DND-41 (cell line): ENCODE data around the gene CREB3L1.

Experiments used
- ATAC-seq: fragments of 200-7000 bp; cut with Tn5 transposase; 3 replicates; pipeline ENCODE4 v1.9.1; 2021; ENCODE audit warnings: low read depth; ENCODE audit not compliant: insufficient read depth
- DNase-seq: peaks from one replicate; pipeline ENCODE4 v3.0.0-alpha.2; 2020
- H2AFZ ChIP-seq: 2 replicates; pipeline ENCODE4 v1.6.0; 2012; ENCODE audit warnings: low read depth, low read length
- H3K27ac ChIP-seq: 2 replicates; pipeline ENCODE4 v1.5.1; 2012; ENCODE audit warnings: low read length, inconsistent platforms
- H3K27me3 ChIP-seq: fragments of 200-600 bp; sonication (generic); 2 replicates; pipeline ENCODE4 v1.6.0; 2012; ENCODE audit warnings: low read length, mild to moderate bottlenecking, inconsistent platforms; ENCODE audit not compliant: insufficient read depth, poor library complexity
- H3K36me3 ChIP-seq: 2 replicates; pipeline ENCODE4 v1.5.1; 2012; ENCODE audit warnings: low read length, inconsistent platforms; ENCODE audit not compliant: insufficient read depth
- H3K4me1 ChIP-seq: 2 replicates; pipeline ENCODE4 v1.5.1; 2012; ENCODE audit warnings: mild to moderate bottlenecking, low read length; ENCODE audit not compliant: insufficient read depth
- H3K4me2 ChIP-seq: 2 replicates; pipeline ENCODE4 v1.6.0; 2012; ENCODE audit warnings: mild to moderate bottlenecking, moderate library complexity, low read length, inconsistent platforms; ENCODE audit not compliant: insufficient read depth
- H3K4me3 ChIP-seq, 2 experiments: fragments of 200-600 bp in 1 of 2; shearing (Covaris generic) in 1 of 2; 2 replicates each; pipeline ENCODE4 v1.5.1; 2012 to 2016; ENCODE audit warnings: inconsistent platforms in 2 of 2, low read length in 2 of 2, mild to moderate bottlenecking in 2 of 2, low read depth in 1 of 2, moderate library complexity in 1 of 2
- H3K79me2 ChIP-seq: 2 replicates; pipeline ENCODE4 v1.6.0; 2012; ENCODE audit warnings: low read length, inconsistent platforms; ENCODE audit not compliant: insufficient read depth
- H3K9ac ChIP-seq: 2 replicates; pipeline ENCODE4 v1.6.0; 2012; ENCODE audit warnings: low read depth, mild to moderate bottlenecking, inconsistent platforms, low read length, moderate library complexity
- H3K9me3 ChIP-seq: 2 replicates; pipeline ENCODE4 v1.5.1; 2012; ENCODE audit warnings: low read length, moderate library complexity, mild to moderate bottlenecking, inconsistent platforms; ENCODE audit not compliant: insufficient read depth, severe bottlenecking
- H4K20me1 ChIP-seq: 2 replicates; pipeline ENCODE4 v1.6.0; 2012; ENCODE audit warnings: low read length; ENCODE audit not compliant: insufficient read depth
- CTCF ChIP-seq: IDR thresholded peaks from 2 replicates; pipeline ENCODE4 v1.5.1; 2012; ENCODE audit warnings: borderline replicate concordance, low read length, moderate library complexity, mild to moderate bottlenecking; ENCODE audit not compliant: poor library complexity, severe bottlenecking; ENCODE audit errors: extremely low read depth
- EZH2 ChIP-seq: IDR thresholded peaks from 3 replicates; pipeline ENCODE4 v1.6.1; 2012; ENCODE audit warnings: borderline replicate concordance, low read depth, mild to moderate bottlenecking, moderate library complexity, low read length, inconsistent platforms; ENCODE audit not compliant: severe bottlenecking

CREB3L1 gene

GRCh38 chr11:46271875-46272815 is 5.3 kb upstream of the CREB3L1 start:
- no peak for DNase-seq
- Histone ChIP-seq H3K4me2 (no peak overlapping the region), H3K36me3 (no peaks in the 10 kb centered on the region), H2AFZ (0 out of 2 replicates have a peak overlapping the region, but pooled peaks have one; percentile 56), H3K27me3 (no peaks in the 10 kb centered on the region), H4K20me1 (no peaks in the 10 kb centered on the region), H3K9me3 (no peaks in the 10 kb centered on the region), H3K9ac (no peak overlapping the region), H3K27ac (peak overlapping the region; percentile 36), H3K4me1 (peaks cover 12% of the 10 kb centered on the region), H3K79me2 (no peaks in the 10 kb centered on the region), H3K4me3 (no peak overlapping the region)
- ATAC-seq, result no peak
- TF ChIP-seq CTCF, result no peak
- TF ChIP-seq EZH2, result no peak

DNA sequence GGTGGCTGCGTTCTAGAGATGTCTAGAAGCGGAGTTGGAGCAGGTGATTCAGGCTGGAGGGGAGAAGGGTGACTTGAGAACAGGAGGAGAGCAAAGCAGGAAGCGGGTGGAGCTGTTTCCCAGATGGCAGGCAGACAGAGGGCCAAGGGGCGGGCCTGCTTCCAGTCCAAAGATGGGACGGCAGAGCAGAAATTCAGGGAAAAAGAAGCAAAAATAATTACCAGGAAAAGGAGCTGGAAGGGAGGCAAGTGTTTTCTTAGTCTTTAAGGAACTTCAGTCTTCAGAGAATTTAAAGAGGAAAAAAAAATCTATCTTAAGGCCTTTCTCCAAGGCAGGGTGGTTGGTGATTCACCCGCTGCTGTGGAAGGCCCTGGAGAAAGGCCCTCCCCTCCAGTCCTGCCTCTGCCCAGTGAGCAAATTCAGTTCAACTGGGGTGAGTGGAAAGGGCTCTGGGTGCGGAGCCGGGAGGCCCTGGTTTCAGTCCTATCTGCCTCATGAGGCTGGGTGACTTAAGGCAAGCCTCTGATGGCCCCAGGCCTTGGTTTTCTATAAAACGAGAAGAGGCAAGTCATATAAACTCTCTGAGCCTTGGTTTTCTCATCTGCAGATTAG is 4.5 kb upstream of the CREB3L1 start:
- DNase-seq (peak; percentile 40), ATAC-seq (peak; percentile 65)
- H3K27me3 ChIP-seq, result no peaks in the 10 kb centered on the region
- H3K4me2 ChIP-seq, result no peak overlapping the region
- H3K9ac ChIP-seq, result no peak overlapping the region
- peak overlapping the region; percentile 36 for H3K27ac ChIP-seq
- H2AFZ ChIP-seq, result 0 out of 2 replicates have a peak overlapping the region, but pooled peaks have one; percentile 56
- no peaks in the 10 kb centered on the region for H4K20me1 ChIP-seq
- H3K9me3 ChIP-seq, result no peaks in the 10 kb centered on the region
- H3K79me2 ChIP-seq, result no peaks in the 10 kb centered on the region
- H3K36me3 ChIP-seq, result no peaks in the 10 kb centered on the region
- TF ChIP-seq CTCF, result no peak
- TF ChIP-seq EZH2, result no peak
- H3K4me3 ChIP-seq, result no peak overlapping the region
- peaks cover 12% of the 10 kb centered on the region for H3K4me1 ChIP-seq

GRCh38 chr11:46273511-46274205 is 3.8 kb upstream of the CREB3L1 start:
- 0 out of 2 replicates have a peak overlapping the region, but pooled peaks have one; percentile 27 for H3K27ac ChIP-seq
- H2AFZ ChIP-seq, result no peak overlapping the region

More at GRCh38 chr11:46273511-46274205, 3.8 kb upstream of the CREB3L1 start:
- Histone ChIP-seq H3K36me3 (no peaks in the 10 kb centered on the region), H3K9ac (no peak overlapping the region), H3K79me2 (no peaks in the 10 kb centered on the region), H3K27me3 (no peaks in the 10 kb centered on the region), H4K20me1 (no peaks in the 10 kb centered on the region), H3K4me1 (peaks cover 12% of the 10 kb centered on the region), H3K4me2 (no peak overlapping the region), H3K4me3 (no peak overlapping the region), H3K9me3 (no peaks in the 10 kb centered on the region)
- DNase-seq, result no peak
- TF ChIP-seq EZH2, result no peak
- no peak for TF ChIP-seq CTCF
- no peak; the same call in 2 of the 3 replicates for ATAC-seq
